Choroid plexus epithelial cell (primary cell): ENCODE results near the gene MOV10L1.

Experiments
- DNase-seq: peaks from one replicate; pipeline ENCODE4 v3.0.0-alpha.2; 2010; ENCODE audit warnings: low read depth
- H3K4me3 ChIP-seq: 2 replicates; pipeline ENCODE4 v1.5.1; 2011; ENCODE audit warnings: low read depth, mild to moderate bottlenecking, control low read depth, low read length, moderate library complexity
- CTCF ChIP-seq: conservative IDR thresholded peaks from 2 replicates; pipeline ENCODE4 v1.5.1; 2011; ENCODE audit warnings: low read depth, mild to moderate bottlenecking, control low read depth, inconsistent platforms, low read length, moderate library complexity

Gene MOV10L1

GRCh38 chr22:50117168-50117762 lies 27.5 kb downstream of the MOV10L1 start:
- no peak for DNase-seq
- H3K4me3 ChIP-seq = no peak overlapping the region
- TF ChIP-seq CTCF = no peak

GRCh38 chr22:50118129-50118528 lies 28.3 kb downstream of the MOV10L1 start:
- no peak for TF ChIP-seq CTCF
- peak; percentile 46 for DNase-seq
- no peak overlapping the region for H3K4me3 ChIP-seq

- TF ChIP-seq CTCF = no peak
- H3K4me3 ChIP-seq = no peak overlapping the region
- peak; percentile 99 for DNase-seq
Observed at GRCh38 chr22:50118557-50119168, 28.9 kb downstream of the MOV10L1 start.

GRCh38 chr22:50119169-50119767 lies 29.5 kb downstream of the MOV10L1 start:
- DNase-seq = no peak
- no peak for TF ChIP-seq CTCF
- H3K4me3 ChIP-seq = no peak overlapping the region

GRCh38 chr22:50119768-50120251 lies 30.0 kb downstream of the MOV10L1 start:
- H3K4me3 ChIP-seq = no peak overlapping the region
- TF ChIP-seq CTCF = no peak
- DNase-seq = peak; percentile 49

GRCh38 chr22:50121202-50121740 lies 31.5 kb downstream of the MOV10L1 start:
- no peak overlapping the region for H3K4me3 ChIP-seq
- DNase-seq = no peak
- no peak for TF ChIP-seq CTCF
